A204.1 (cell line): ENCODE data around the gene ARHGEF2.
"Not testable (repeated sequence)": the region's sequence is repeated elsewhere in the genome, so short reads cannot be mapped to it uniquely, and the experiment has no call there.

Experiments
- FAIRE-seq: peaks from 2 replicates; lab custom pipeline; 2012; peaks lifted over from hg19 to GRCh38; lab: Jason Lieb, UNC

The ARHGEF2 gene

GRCh38 chr1:155990005-155990739 is 11.8 kb upstream of the ARHGEF2 start:
- no peak for FAIRE-seq

GRCh38 chr1:155989242-155990004 is 11.1 kb upstream of the ARHGEF2 start:
- no peak for FAIRE-seq

- not testable (repeated sequence) for FAIRE-seq
Observed at GRCh38 chr1:155984903-155985645, 6.7 kb upstream of the ARHGEF2 start.

- FAIRE-seq: no peak
Observed at GRCh38 chr1:155984341-155984740, 6.0 kb upstream of the ARHGEF2 start.

GRCh38 chr1:155983191-155984024 is 5.1 kb upstream of the ARHGEF2 start:
- no peak for FAIRE-seq

- no peak for FAIRE-seq
Observed at GRCh38 chr1:155982106-155982505, 3.8 kb upstream of the ARHGEF2 start.

GRCh38 chr1:155981266-155982088 is 3.1 kb upstream of the ARHGEF2 start:
- FAIRE-seq: no peak

GRCh38 chr1:155979597-155980343 is 1.4 kb upstream of the ARHGEF2 start:
- no peak for FAIRE-seq

- no peak for FAIRE-seq
Observed at GRCh38 chr1:155978973-155979429, 654 bp upstream of the ARHGEF2 start.

- FAIRE-seq: no peak
Observed at GRCh38 chr1:155977690-155978324, 540 bp downstream of the ARHGEF2 start.

- no peak for FAIRE-seq
Observed at GRCh38 chr1:155976913-155977689, 1.2 kb downstream of the ARHGEF2 start.

GRCh38 chr1:155976062-155976912 is 2.1 kb downstream of the ARHGEF2 start:
- no peak for FAIRE-seq

- no peak for FAIRE-seq
Observed at GRCh38 chr1:155975375-155976061, 2.8 kb downstream of the ARHGEF2 start.

GRCh38 chr1:155974208-155975115 is 3.9 kb downstream of the ARHGEF2 start:
- FAIRE-seq: no peak

- no peak for FAIRE-seq
Observed at GRCh38 chr1:155973723-155974122, 4.6 kb downstream of the ARHGEF2 start.
